DOHH2 (cell line): ENCODE measurements around the gene PIAS1.
"Not testable (repeated sequence)": the region's sequence is repeated elsewhere in the genome, so short reads cannot be mapped to it uniquely, and the experiment has no call there.

ENCODE experiments used
- H3F3A ChIP-seq: fragments of 200-600 bp; sonication (generic), shearing (Covaris generic); 2 replicates; pipeline ENCODE4 v1.6.0; 2016; ENCODE audit warnings: antibody characterized with exemption, mild to moderate bottlenecking; ENCODE audit not compliant: control insufficient read depth, insufficient read depth
- H3K27ac ChIP-seq: fragments of 200-600 bp; sonication (generic); 2 replicates; pipeline ENCODE4 v1.5.1; 2014; ENCODE audit warnings: low read depth, mild to moderate bottlenecking, low read length, moderate library complexity
- H3K27me3 ChIP-seq: fragments of 200-600 bp; sonication (generic); 2 replicates; pipeline ENCODE4 v1.6.1; 2014; ENCODE audit warnings: mild to moderate bottlenecking, low read length, mixed read lengths; ENCODE audit not compliant: control insufficient read depth
- H3K36me3 ChIP-seq: fragments of 200-600 bp; sonication (generic); 2 replicates; pipeline ENCODE4 v1.6.1; 2014; ENCODE audit warnings: mild to moderate bottlenecking, low read length, moderate library complexity, mixed read lengths; ENCODE audit not compliant: control insufficient read depth
- H3K4me1 ChIP-seq: fragments of 200-600 bp; sonication (generic); 2 replicates; pipeline ENCODE4 v1.6.1; 2014; ENCODE audit warnings: mild to moderate bottlenecking, low read length, mixed read lengths; ENCODE audit not compliant: control insufficient read depth
- H3K4me2 ChIP-seq: fragments of 200-600 bp; sonication (generic); 2 replicates; pipeline ENCODE4 v1.6.0; 2014; ENCODE audit warnings: mild to moderate bottlenecking, low read length, moderate library complexity
- H3K4me3 ChIP-seq: fragments of 200-600 bp; sonication (generic); 2 replicates; pipeline ENCODE4 v1.5.1; 2014; ENCODE audit warnings: mild to moderate bottlenecking, low read length, mixed read lengths
- H3K79me2 ChIP-seq: fragments of 200-600 bp; sonication (generic); 2 replicates; pipeline ENCODE4 v1.6.1; 2014; ENCODE audit warnings: mild to moderate bottlenecking, low read length, mixed read lengths; ENCODE audit not compliant: control insufficient read depth
- H3K9me2 ChIP-seq: fragments of 200-600 bp; sonication (generic); replicated peaks from 2 replicates; pipeline ENCODE4 v1.6.1; 2014; ENCODE audit warnings: mild to moderate bottlenecking, low read length, mixed read lengths; ENCODE audit not compliant: control insufficient read depth
- H3K9me3 ChIP-seq: fragments of 200-600 bp; sonication (generic); 2 replicates; pipeline ENCODE4 v1.6.1; 2014; ENCODE audit warnings: antibody characterized with exemption, low read length, mixed read lengths; ENCODE audit not compliant: control insufficient read depth, insufficient read depth
- H4K20me1 ChIP-seq: fragments of 200-600 bp; sonication (generic); 2 replicates; pipeline ENCODE4 v1.6.0; 2014; ENCODE audit warnings: low read depth, mild to moderate bottlenecking, antibody characterized with exemption, low read length, moderate library complexity; ENCODE audit not compliant: control insufficient read depth, insufficient read depth
- EZH2phosphoT487 ChIP-seq: fragments of 200-600 bp; sonication (generic); IDR thresholded peaks from 2 replicates; pipeline ENCODE4 v1.6.1; 2017; ENCODE audit warnings: borderline replicate concordance, mild to moderate bottlenecking, antibody characterized with exemption, low read length, moderate library complexity, mixed read lengths
- TF ChIP-seq, protein P1 (sequence below): fragments of 200-600 bp; sonication (generic); IDR thresholded peaks from one replicate; pipeline ENCODE4 v1.5.1; 2014; ENCODE audit warnings: antibody characterized with exemption, mild to moderate bottlenecking, low read depth, low read length; ENCODE audit not compliant: poor library complexity, severe bottlenecking

PIAS1 gene

DNA sequence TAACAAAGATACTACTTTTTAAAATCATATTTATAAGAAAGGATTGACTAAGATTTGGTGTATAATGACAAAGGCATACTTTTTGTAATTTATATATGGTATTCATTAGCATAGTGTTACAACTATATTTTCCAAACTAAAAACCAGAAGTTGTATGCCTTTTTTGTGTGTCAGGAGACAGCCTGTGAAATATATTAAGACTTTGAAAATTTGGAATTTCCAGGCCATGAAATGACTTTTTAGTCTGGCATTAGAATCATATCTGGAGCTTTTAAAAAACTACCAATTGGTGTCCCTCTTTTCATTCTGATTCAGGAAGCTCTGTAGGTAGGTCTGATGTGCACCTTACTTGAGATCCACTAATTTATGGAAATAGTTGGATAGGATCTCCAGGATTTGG is 109.1 kb downstream of the PIAS1 start:
- Histone ChIP-seq H3K27me3 (no peaks in the 10 kb centered on the region), H3F3A (0 out of 2 replicates have a peak, but pooled peaks cover 2% of the 10 kb centered on the region), H3K4me1 (peaks cover 3% of the 10 kb centered on the region; the same call in 1 of the 2 replicates), H3K9me2 (no peaks in the 10 kb centered on the region), H3K36me3 (peaks cover 55% of the 10 kb centered on the region), H3K4me3 (no peak overlapping the region), H3K79me2 (no peaks in the 10 kb centered on the region), H4K20me1 (no peaks in the 10 kb centered on the region), H3K4me2 (no peak overlapping the region), H3K9me3 (no peaks in the 10 kb centered on the region), H3K27ac (no peak overlapping the region)
- TF ChIP-seq, protein P1, sequence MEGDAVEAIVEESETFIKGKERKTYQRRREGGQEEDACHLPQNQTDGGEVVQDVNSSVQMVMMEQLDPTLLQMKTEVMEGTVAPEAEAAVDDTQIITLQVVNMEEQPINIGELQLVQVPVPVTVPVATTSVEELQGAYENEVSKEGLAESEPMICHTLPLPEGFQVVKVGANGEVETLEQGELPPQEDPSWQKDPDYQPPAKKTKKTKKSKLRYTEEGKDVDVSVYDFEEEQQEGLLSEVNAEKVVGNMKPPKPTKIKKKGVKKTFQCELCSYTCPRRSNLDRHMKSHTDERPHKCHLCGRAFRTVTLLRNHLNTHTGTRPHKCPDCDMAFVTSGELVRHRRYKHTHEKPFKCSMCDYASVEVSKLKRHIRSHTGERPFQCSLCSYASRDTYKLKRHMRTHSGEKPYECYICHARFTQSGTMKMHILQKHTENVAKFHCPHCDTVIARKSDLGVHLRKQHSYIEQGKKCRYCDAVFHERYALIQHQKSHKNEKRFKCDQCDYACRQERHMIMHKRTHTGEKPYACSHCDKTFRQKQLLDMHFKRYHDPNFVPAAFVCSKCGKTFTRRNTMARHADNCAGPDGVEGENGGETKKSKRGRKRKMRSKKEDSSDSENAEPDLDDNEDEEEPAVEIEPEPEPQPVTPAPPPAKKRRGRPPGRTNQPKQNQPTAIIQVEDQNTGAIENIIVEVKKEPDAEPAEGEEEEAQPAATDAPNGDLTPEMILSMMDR, result no peak
- no peak for TF ChIP-seq EZH2phosphoT487

DNA sequence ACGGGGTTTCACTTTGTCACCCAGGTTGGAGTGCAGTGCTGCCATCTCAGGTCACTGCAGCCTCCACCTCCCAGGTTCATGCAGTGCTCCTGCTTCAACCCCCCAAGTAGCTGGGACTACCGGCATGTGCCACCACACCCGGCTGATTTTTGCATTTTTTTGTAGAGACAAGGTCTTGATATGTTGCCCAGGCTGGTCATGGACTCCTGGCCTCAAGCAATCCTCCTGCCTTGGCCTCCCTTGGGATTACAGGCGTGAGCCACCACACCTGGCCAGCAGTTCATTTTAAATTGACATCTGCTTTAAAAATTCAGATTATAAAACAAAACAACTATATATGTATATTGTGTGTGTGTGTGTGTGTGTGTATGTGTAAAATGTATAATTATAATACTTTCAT is 112.7 kb downstream of the PIAS1 start:
- TF ChIP-seq EZH2phosphoT487, result no peak
- TF ChIP-seq, protein P1, result no peak
- no peak overlapping the region for H3K27ac ChIP-seq
- H3K9me3 ChIP-seq, result no peaks in the 10 kb centered on the region
- H3K4me1 ChIP-seq, result peaks cover 3% of the 10 kb centered on the region; the same call in 1 of the 2 replicates
- no peak overlapping the region for H3K4me2 ChIP-seq
- H3K27me3 ChIP-seq, result no peaks in the 10 kb centered on the region
- H4K20me1 ChIP-seq, result no peaks in the 10 kb centered on the region
- H3K36me3 ChIP-seq, result peaks cover 32% of the 10 kb centered on the region
- H3F3A ChIP-seq, result 0 out of 2 replicates have a peak, but pooled peaks cover 2% of the 10 kb centered on the region
- H3K79me2 ChIP-seq, result no peaks in the 10 kb centered on the region
- H3K4me3 ChIP-seq, result no peak overlapping the region
- H3K9me2 ChIP-seq, result no peaks in the 10 kb centered on the region

DNA sequence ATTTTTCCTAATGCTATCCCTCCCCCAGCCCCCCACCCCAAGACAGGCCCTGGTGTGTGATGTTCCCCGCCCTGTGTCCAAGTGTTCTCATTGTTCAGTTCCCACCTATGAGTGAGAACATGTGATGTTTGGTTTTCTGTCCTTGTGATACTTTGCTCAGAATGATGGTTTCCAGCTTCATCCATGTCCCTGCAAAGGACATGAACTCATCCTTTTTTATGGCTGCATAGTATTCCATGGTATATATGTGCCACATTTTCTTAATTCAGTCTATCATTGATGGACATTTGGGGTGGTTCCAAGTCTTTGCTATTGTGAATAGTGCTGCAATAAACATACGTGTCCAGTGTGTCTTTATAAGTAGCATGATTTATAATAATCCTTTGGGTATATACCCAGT is 117.9 kb downstream of the PIAS1 start:
- H3K9me2 ChIP-seq, H4K20me1 ChIP-seq, H3K9me3 ChIP-seq, H3F3A ChIP-seq, H3K27ac ChIP-seq, H3K4me2 ChIP-seq, H3K27me3 ChIP-seq, H3K4me1 ChIP-seq, H3K4me3 ChIP-seq, H3K79me2 ChIP-seq: not testable (repeated sequence)
- peaks cover 42% of the 10 kb centered on the region for H3K36me3 ChIP-seq

DNA sequence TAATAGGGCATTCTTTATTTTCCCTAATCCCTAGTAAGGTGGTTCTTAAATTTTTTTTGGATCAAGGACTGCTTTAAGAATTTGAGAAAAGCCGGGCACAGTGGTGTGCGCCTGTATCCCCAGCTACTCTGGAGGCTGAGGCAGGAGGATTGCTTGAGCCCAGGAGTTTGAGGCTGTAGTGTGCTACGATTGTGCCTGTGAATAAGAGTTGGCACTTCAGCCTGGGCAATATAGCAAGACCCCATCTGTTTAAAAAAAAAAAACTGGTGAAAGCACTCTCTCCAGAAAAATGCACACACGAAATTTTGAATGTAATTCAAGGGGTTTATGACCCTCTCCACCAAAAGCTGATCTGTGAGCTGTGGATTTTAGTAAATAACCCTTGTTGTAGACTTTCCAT is 119.0 kb downstream of the PIAS1 start:
- Histone ChIP-seq H3K4me3 (no peak overlapping the region), H3K9me3 (no peaks in the 10 kb centered on the region), H3K27ac (no peak overlapping the region), H3K9me2 (no peaks in the 10 kb centered on the region), H3K36me3 (peaks cover 50% of the 10 kb centered on the region), H4K20me1 (no peaks in the 10 kb centered on the region), H3K79me2 (no peaks in the 10 kb centered on the region), H3K4me2 (no peak overlapping the region), H3K27me3 (no peaks in the 10 kb centered on the region), H3F3A (no peaks in the 10 kb centered on the region), H3K4me1 (no peaks in the 10 kb centered on the region)
- TF ChIP-seq, protein P1, result no peak
- TF ChIP-seq EZH2phosphoT487, result no peak
